ENCODE data around the gene CFAP69.

DNA sequence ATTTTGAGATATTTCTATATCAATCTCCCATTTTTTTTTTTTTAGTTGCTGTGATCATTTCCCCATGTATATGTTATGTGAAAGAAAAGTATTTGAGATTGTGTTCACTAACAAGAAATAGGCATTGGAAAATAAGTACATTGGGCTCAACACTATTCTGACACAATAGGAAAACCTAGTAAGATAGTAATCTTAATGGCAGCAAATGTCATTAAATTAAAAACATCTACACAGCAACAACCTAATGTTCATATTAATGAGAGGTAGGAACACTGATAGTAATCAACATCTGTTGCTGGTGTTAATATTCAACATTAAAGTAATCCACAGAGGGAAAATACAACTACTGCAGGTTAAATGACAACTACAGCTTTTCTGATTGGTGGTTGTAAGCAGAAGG is 100.0 kb downstream of the CFAP69 start:
- TF ChIP-seq, protein P1, sequence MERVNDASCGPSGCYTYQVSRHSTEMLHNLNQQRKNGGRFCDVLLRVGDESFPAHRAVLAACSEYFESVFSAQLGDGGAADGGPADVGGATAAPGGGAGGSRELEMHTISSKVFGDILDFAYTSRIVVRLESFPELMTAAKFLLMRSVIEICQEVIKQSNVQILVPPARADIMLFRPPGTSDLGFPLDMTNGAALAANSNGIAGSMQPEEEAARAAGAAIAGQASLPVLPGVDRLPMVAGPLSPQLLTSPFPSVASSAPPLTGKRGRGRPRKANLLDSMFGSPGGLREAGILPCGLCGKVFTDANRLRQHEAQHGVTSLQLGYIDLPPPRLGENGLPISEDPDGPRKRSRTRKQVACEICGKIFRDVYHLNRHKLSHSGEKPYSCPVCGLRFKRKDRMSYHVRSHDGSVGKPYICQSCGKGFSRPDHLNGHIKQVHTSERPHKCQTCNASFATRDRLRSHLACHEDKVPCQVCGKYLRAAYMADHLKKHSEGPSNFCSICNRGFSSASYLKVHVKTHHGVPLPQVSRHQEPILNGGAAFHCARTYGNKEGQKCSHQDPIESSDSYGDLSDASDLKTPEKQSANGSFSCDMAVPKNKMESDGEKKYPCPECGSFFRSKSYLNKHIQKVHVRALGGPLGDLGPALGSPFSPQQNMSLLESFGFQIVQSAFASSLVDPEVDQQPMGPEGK (CRISPR knock-in tag; IDR thresholded peaks at IDR 0.05; ENCODE audit: borderline replicate concordance) = no peak
- TF ChIP-seq RARB (CRISPR knock-in tag; IDR thresholded peaks at IDR 0.05) (no peak), GLIS3 (CRISPR knock-in tag; IDR thresholded peaks at IDR 0.05) (no peak), ZFP30 (CRISPR knock-in tag; IDR thresholded peaks at IDR 0.05) (no peak), TCF4 (CRISPR knock-in tag; IDR thresholded peaks at IDR 0.05; ENCODE audit: borderline replicate concordance) (no peak), ZC3H10 (CRISPR knock-in tag; IDR thresholded peaks at IDR 0.05) (no peak), ARNTL (CRISPR knock-in tag; IDR thresholded peaks at IDR 0.05; ENCODE audit: borderline replicate concordance, low read depth) (no peak), PPARA (CRISPR knock-in tag; IDR thresholded peaks at IDR 0.05; ENCODE audit: borderline replicate concordance) (no peak), OSR1 (CRISPR knock-in tag; IDR thresholded peaks at IDR 0.05) (no peak)
- TF ChIP-seq, protein P2, sequence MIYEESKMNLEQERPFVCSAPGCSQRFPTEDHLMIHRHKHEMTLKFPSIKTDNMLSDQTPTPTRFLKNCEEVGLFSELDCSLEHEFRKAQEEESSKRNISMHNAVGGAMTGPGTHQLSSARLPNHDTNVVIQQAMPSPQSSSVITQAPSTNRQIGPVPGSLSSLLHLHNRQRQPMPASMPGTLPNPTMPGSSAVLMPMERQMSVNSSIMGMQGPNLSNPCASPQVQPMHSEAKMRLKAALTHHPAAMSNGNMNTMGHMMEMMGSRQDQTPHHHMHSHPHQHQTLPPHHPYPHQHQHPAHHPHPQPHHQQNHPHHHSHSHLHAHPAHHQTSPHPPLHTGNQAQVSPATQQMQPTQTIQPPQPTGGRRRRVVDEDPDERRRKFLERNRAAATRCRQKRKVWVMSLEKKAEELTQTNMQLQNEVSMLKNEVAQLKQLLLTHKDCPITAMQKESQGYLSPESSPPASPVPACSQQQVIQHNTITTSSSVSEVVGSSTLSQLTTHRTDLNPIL (CRISPR knock-in tag; IDR thresholded peaks at IDR 0.05; ENCODE audit: low read depth) = no peak
- TF ChIP-seq, protein P3, sequence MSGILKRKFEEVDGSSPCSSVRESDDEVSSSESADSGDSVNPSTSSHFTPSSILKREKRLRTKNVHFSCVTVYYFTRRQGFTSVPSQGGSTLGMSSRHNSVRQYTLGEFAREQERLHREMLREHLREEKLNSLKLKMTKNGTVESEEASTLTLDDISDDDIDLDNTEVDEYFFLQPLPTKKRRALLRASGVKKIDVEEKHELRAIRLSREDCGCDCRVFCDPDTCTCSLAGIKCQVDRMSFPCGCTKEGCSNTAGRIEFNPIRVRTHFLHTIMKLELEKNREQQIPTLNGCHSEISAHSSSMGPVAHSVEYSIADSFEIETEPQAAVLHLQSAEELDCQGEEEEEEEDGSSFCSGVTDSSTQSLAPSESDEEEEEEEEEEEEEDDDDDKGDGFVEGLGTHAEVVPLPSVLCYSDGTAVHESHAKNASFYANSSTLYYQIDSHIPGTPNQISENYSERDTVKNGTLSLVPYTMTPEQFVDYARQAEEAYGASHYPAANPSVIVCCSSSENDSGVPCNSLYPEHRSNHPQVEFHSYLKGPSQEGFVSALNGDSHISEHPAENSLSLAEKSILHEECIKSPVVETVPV (CRISPR knock-in tag; IDR thresholded peaks at IDR 0.05) = no peak

Data from SK-N-SH treated with all-trans-retinoic acid at 6 μM for 48 hours (cell line).